HG02759 (cell line): ENCODE measurements around the gene TSKS.

ENCODE experiments used
- ATAC-seq: cut with Tn5 transposase; IDR thresholded peaks from one replicate; pipeline ENCODE4 v1.9.1; 2021; ENCODE audit warnings: mild to moderate bottlenecking, moderate library complexity; ENCODE audit not compliant: unreplicated experiment

The TSKS gene

DNA sequence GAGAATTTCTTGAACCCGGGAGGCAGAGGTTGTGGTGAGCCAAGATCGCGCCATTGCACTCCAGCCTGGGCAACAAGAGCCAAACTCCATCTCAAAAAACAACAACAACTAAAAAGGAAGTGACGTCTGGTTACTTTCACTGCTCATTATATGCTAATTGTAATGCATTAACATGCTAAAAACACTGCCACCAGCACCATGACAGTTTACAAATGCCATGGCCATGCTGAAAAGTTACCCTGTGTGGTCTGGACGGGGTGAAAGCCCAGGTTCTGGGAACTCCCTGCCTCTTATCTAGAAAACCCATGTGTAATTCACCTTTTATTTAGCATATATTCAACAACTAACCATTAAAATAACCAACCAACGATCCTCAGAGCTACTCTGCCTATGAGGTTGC lies 44.1 kb downstream of the TSKS start:
- ATAC-seq: no peak

DNA sequence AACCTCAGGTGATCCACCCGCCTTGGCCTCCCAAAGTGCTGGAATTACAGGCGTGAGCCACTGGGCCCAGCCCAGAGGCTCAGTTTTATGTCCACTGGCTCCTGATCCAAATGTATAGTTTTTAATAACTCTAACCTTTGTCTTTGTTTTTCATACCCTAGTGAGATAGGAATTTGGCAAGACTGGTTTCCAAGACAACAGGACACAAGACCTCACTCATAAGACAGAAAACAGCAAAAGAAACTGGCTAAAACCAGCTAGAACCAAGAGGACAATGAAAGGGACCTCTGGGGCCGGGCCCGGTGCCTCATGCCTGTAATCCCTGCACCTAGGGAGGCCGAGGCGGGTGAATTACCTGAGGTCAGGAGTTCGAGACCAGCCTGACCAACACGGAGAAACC lies 44.6 kb downstream of the TSKS start:
- ATAC-seq: no peak

DNA sequence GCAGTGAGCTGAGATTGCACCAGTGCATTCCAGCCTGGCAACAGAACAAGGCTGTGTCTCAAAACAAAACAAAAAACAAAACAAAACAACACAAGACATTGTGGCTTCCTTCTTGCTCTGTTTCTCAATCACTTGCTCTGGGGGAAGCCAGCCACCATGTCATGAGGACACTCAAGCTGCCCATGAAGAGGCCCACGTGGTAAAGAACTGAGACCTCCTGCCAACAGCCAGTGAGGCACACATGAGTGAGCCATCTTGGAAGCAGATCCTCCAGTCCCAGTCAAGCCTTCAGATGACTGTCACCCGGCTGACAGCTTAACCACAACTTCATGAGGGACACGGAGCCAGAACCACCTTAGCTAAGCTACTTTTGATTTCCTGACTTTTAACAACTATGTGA lies 47.0 kb downstream of the TSKS start:
- no peak for ATAC-seq

DNA sequence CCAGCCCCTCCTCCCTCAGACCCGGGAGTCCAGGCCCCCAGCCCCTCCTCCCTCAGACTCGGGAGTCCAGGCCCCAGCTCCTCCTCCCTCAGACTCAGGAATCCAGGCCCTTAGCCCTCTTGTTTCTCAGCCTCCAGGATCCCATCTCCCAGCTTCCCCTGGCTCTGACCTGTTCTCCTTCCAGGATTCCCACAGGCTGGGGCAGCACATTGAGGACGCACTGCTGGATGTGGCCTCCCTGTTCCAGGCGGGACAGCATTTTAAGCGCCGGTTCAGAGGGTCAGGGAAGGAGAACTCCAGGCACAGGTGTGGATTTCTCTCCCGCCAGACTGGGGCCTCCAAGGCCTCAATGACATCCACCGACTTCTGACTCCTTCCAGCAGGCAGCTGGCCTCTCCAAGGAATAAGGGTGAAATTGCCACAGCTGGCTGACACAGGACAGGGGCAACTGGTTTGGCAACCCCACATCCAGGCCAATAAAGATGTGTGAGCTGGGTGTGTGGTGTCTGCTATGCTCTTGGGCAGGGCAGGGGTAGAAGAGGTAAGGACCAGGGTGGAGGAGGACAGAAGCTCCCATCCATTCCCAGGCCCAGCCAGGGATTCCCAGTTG lies 49.8 kb downstream of the TSKS start:
- no peak for ATAC-seq

DNA sequence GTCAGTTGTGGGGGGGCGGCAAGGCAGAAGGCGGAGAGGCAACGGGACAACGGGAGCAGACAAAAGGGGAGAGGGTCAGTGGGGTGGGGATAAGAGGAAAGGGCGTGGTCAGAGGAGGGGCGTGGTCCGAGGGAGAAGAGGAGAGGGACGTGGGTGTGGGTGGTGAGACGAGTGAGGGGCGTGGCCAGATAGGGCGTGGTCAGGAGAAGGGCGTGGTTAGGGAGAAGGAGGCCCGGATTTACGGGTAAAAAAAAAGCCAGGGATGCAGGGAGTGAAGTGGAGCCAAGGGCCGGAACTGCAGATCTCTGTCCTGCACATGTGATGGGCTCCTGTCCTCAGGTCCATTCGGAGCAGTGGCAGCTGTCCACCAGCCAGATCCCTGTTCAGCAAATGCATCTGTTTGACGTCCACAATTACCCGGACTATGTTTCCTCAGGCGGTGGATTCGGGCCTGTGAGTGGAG lies 50.7 kb downstream of the TSKS start:
- no peak for ATAC-seq

DNA sequence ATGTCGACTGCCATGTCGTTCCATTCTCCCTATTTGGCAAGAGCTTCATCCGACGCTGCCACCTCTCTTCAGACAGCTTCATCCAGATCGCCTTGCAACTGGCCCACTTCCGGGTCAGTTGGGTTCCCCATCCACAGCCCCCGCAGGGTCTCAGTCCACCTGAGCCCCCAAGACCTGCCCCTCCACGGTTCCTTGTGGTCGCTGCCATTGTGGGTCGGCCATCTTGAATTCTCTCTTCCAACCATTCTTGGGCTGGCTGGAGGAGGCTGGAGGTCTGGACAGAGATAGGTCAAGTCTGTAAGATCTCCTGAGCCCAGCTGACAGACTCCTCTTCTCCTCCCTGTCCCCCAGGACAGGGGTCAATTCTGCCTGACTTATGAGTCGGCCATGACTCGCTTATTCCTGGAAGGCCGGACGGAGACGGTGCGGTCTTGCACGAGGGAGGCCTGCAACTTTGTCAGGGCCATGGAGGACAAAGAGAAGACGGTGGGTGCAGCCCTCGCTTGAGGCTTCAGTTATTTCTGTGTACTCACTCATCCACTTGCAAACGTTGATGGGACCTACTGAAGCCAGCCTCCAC lies 52.6 kb downstream of the TSKS start:
- no peak for ATAC-seq

DNA sequence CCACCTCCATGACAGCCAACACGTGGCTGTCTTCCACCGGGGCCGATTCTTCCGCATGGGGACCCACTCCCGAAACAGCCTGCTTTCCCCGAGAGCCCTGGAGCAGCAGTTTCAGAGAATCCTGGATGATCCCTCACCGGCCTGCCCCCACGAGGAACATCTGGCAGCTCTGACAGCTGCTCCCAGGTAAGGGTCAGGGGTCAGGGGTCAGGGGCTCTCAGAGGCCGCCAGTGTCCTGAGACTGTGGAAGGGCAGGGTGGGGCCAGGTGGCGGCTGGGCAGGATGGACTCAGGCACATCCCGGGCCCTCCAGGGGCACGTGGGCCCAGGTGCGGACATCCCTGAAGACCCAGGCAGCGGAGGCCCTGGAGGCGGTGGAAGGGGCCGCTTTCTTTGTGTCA lies 57.2 kb downstream of the TSKS start:
- ATAC-seq: no peak

DNA sequence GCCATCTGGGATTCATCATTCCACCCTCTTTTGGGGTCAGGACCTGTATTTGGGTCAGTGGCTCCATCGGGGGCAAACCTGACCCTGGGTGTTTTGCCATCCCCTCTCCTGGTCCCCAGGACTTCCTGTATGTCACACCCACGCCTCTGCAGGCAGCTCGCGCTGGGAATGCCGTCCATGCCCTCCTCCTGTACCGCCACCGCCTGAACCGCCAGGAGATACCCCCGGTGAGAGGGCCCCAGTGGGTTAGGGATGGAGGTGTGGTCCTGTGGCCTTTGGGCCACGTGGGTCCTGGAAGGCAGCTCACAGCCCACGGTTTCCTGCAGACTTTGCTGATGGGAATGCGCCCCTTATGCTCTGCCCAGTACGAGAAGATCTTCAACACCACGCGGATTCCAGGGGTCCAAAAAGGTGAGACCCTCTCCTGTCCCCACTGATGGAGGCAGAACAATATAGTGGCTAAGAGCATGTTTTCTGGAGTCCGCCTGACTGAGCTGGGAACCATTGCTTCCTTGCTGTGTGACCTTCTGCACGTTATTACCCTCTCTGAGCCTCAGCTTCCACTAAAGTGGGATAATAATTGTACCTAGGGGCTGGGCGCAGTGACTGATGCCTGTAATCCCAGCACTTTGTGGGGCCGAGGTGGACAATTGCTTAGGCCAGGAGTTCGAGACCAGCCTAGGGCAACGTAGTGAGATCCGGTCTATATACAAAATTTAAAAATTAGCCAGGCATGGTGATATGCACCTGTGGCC lies 58.0 kb downstream of the TSKS start:
- ATAC-seq: no peak

DNA sequence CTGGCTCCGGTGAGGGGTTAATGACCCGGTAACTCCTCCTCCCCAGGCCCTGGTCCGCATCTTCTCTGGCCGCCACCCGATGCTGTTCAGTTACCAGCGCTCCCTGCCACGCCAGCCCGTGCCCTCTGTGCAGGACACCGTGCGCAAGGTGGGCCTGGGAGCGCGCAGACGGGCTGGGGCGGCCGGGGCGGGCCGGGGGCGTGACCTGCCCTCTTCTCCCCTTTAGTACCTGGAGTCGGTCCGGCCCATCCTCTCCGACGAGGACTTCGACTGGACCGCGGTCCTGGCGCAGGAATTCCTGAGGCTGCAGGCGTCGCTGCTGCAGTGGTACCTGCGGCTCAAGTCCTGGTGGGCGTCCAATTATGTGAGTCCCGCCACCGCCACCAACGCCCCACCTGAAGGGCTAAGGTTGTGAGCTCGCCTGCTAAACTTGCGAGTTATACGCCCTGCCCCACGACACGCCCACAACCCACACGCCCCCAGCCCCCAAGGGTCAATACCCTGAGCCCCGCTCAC lies 61.8 kb downstream of the TSKS start:
- ATAC-seq: no peak

DNA sequence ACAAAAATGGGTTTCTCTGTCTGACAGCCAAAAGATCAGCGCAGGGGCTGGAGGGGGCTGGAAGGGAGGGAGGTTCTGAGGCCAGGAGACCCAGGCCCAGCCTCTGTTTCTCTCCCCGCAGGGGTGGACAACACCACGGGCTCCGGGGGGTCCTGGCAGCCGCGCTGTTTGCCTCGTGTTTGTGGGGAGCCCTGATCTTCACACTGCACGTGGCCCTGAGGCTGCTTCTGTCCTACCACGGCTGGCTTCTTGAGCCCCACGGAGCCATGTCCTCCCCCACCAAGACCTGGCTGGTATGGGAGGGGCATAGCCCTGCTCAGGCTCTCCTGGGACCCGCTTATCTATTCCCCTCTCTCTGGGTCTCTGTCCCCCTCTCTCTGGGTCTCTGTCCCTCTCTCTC lies 62.5 kb downstream of the TSKS start:
- no peak for ATAC-seq

DNA sequence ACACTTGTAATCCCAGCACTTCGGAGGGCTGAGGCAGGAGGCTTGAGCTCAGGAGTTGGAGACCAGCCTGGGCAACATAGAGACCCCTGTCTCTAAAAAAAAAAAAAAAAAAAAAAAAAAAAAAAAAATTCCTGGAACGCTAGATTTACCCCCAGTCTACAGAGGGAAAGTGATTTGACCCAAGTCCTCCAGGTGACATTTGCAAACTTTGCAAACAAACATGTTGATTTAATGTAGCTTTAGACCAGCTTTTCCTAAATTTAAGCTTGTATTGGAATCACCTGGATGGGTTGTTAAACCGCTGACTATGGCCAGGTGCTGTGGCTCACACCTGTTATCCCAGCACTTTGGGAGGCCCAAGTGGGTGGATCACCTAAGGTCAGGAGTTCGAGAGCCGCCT lies 63.7 kb downstream of the TSKS start:
- no peak for ATAC-seq

DNA sequence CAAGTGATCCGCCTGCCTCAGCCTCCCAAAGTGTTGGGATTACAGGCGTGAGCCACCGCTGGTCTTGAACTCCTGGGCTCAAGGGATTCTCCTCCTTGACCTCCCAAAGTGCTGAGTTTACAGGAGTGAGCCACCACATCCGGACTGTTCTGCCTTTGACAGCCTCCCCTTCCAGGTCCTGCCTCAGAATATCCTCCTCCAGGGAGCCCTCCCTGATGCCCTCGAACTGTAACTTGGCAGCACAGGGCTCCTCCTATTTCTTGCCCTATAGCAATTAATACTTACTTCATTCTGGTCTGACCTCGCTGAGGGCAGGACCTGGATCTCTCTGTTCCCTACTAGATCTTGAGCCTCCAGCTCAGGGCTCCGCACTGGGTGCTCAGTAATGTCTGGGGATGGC lies 66.2 kb downstream of the TSKS start:
- no peak for ATAC-seq

DNA sequence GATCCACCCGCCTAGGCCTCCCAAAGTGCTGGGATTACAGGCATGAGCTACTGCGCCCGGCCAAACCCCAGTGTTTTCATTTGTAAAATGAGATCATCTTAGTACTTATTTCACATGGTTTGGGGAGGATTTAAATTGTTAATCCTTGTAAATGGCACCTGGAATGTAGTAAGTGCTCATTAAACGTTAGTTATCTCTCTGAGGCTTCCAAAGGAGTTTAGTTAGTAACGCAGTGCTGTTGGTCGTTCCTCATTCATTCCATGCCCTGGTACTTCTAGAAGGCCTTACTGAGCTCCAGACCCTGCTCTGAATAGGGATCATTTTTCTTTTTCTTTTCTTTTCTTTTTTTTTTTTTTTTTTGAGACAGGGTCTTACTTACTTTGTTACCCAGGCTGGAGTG lies 67.0 kb downstream of the TSKS start:
- no peak for ATAC-seq

DNA sequence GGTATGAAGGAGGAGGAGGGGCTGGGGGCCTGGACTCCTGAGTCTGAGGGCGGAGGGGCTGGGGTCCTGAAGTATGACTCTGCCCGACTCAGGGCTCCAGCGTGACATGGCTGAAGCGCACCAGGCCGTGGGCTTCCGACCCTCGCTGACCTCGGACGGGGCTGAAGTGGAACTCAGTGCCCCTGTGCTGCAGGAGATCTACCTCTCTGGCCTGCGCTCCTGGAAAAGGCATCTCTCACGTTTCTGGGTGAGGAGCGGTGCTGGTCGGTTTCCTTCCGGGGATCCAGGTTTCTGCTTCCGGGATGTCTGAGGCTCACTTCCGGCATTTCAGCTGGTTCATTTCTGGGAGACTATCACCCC lies 71.0 kb downstream of the TSKS start:
- ATAC-seq: no peak

DNA sequence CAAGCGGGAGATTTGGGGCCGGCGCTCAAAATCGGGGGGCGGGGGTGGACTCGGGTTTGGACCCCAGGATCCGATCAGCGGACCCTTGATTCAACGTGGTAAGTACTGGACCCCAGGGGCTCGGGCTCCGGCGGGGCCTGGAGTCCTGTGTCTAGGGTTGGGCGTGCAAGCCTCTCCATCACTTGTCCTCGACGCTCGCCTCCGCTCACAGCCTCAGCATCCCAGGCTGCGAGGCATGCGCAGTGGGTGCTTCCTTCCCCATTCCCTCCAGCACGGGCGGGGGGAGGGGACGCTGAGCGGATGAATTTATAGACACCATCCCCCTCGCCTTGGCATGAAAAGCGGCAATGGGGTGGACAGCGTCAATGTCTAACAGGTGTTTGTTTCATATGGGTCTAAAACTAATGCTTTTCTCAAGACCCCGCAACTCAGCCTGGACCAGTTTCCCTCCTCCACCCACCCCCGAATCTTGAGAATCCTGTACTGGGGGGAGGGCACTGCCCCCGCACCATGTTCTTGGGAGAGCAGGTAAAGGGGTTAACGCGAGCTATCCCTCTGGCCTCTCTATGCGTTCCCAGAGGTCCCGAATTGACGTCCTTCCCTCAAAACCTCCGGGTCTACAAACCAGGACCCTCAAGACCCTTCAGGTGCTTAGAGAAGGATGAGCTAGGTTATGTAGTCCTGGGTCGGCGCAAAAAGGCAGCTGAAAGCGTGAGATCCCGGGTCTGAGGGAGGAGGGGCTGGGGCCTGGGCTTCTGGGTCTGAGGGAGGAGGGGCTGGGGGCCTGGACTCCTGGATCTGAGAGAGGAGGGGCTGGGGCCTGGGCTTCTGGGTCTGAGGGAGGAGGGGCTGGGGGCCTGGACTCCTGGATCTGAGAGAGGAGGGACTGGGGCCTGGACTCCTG lies 71.6 kb downstream of the TSKS start:
- no peak for ATAC-seq

DNA sequence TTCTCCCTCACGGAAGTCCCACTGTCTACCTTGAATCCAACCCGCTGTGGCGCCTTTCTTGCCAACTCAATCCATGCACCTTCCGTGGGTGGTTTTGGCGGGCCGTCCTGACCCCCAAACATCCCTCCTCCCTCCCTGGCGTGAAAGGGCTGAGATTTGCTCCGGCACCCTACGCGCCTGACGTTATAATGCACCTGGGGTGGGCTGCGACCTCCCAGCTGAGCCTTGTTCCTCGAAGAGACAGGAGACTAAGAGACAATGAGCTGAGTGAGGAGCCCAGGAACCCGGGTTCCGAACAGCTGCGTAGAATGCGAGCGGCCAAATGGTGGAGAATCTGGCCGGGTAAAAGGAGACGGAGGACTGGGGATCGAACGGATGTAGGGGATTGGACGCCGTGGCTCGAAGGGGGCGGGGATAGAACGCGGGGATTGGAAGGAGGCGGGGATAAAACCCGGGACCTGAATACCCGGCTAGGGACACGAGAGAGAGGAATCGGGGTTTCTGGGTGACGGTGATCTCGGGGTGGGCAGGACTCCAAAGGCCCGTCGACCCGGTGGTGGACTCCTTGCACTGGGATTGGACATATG lies 72.4 kb downstream of the TSKS start, which contains the start of gene CPT1C:
Gene CPT1C, plus strand, starts transcription at position 461 of the 587 bp plus-strand sequence. CDS start 1,137 bp downstream, outside the sequence.
- no peak for ATAC-seq

DNA sequence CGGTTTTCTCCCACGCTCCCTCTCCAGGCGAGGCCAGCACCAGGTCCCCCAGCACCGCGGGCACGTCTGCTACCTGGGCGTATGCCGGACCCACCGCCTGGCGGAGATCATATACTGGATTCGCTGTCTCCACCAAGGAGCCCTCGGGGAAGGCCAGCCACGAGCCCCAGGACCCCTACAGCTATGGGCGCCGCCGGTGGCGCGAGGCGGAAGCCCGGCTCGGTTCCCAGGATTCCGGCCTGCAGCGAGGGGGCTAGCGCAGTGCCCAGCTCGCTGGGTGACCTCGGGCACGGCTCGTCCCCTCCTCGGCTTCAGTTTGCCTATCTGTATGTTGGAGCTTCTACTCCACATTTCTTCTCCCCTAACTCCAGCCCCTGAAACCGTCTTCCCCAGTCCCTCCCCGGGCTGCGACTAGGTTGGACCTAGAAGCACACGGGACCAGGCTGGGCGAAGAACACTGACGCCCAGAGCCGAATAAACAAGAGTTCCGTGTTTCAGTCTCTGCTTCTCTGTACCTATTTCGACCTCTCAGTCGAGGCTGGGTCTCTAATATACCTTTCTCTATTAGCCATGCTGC lies 72.9 kb downstream of the TSKS start:
- no peak for ATAC-seq
